ENCODE measurements around the gene CORO1C. TPM values are rescaled to one million over a fixed set of nuclear protein-coding genes. Genes with fewer than 3 reads are reported as not detected.

Gene CORO1C
- polyA plus RNA-seq, 1 donor from 2014 or later: 123 TPM

DNA sequence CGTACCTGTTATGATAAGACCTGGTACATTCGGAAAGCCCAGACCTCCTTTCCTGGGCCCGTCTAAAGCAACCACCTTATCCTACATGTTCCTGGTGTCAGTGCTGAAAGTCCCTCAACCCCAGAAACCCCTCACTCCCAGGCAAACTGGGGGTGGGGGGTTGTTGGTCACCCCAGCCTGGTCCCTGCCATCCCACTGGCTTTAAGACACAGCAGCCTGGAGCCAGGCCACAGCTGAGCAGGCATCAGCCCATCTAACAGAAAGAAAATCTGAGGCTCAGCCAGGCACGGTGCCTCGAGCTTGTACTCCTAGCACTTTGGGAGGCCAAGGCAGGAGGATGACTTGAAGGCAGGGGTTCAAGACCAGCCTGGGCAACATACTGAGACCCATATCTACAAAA is 102.2 kb downstream of the CORO1C start:
- Histone ChIP-seq H4K20me1 (ENCODE audit: insufficient read depth) (no peaks in the 10 kb centered on the region), H3K9ac (ENCODE audit: low read length) (no peak overlapping the region), H3K9me3 (ENCODE audit: low read length) (no peaks in the 10 kb centered on the region), H3K27me3 (ENCODE audit: insufficient read depth, low read depth, low read length) (no peaks in the 10 kb centered on the region), H2AFZ (ENCODE audit: low read depth, low read length) (no peak overlapping the region), H3K4me2 (ENCODE audit: low read length) (no peak overlapping the region), H3K4me3 (ENCODE audit: low read length) (no peak overlapping the region), H3K27ac (ENCODE audit: low read length) (no peak overlapping the region), H3K79me2 (replicated peaks; ENCODE audit: insufficient read depth, low read length) (no peaks in the 10 kb centered on the region), H3K36me3 (ENCODE audit: insufficient read depth, low read length) (no peaks in the 10 kb centered on the region), H3F3A (ENCODE audit: insufficient read depth, low read length, poor library complexity, severe bottlenecking) (no peaks in the 10 kb centered on the region), H3K9me2 (ENCODE audit: insufficient read depth, low read length) (no peaks in the 10 kb centered on the region)
- TF ChIP-seq, protein P1, sequence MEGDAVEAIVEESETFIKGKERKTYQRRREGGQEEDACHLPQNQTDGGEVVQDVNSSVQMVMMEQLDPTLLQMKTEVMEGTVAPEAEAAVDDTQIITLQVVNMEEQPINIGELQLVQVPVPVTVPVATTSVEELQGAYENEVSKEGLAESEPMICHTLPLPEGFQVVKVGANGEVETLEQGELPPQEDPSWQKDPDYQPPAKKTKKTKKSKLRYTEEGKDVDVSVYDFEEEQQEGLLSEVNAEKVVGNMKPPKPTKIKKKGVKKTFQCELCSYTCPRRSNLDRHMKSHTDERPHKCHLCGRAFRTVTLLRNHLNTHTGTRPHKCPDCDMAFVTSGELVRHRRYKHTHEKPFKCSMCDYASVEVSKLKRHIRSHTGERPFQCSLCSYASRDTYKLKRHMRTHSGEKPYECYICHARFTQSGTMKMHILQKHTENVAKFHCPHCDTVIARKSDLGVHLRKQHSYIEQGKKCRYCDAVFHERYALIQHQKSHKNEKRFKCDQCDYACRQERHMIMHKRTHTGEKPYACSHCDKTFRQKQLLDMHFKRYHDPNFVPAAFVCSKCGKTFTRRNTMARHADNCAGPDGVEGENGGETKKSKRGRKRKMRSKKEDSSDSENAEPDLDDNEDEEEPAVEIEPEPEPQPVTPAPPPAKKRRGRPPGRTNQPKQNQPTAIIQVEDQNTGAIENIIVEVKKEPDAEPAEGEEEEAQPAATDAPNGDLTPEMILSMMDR (IDR thresholded peaks at IDR 0.05; ENCODE audit: poor library complexity, severe bottlenecking): no peak
- TF ChIP-seq RAD21 (conservative IDR thresholded peaks at IDR 0.05) (no peak), MXI1 (conservative IDR thresholded peaks at IDR 0.05; ENCODE audit: poor library complexity, severe bottlenecking) (no peak), EZH2 (IDR thresholded peaks at IDR 0.05; ENCODE audit: borderline replicate concordance, insufficient read depth, low read length, poor library complexity, severe bottlenecking) (no peak), TAF1 (IDR thresholded peaks at IDR 0.05; ENCODE audit: low read depth) (no peak), EP300 (conservative IDR thresholded peaks at IDR 0.05; ENCODE audit: poor library complexity, severe bottlenecking) (no peak), POLR2AphosphoS5 (IDR thresholded peaks at IDR 0.05) (no peak), SMC3 (conservative IDR thresholded peaks at IDR 0.05; ENCODE audit: poor library complexity) (no peak)
- TF ChIP-seq, protein P2, sequence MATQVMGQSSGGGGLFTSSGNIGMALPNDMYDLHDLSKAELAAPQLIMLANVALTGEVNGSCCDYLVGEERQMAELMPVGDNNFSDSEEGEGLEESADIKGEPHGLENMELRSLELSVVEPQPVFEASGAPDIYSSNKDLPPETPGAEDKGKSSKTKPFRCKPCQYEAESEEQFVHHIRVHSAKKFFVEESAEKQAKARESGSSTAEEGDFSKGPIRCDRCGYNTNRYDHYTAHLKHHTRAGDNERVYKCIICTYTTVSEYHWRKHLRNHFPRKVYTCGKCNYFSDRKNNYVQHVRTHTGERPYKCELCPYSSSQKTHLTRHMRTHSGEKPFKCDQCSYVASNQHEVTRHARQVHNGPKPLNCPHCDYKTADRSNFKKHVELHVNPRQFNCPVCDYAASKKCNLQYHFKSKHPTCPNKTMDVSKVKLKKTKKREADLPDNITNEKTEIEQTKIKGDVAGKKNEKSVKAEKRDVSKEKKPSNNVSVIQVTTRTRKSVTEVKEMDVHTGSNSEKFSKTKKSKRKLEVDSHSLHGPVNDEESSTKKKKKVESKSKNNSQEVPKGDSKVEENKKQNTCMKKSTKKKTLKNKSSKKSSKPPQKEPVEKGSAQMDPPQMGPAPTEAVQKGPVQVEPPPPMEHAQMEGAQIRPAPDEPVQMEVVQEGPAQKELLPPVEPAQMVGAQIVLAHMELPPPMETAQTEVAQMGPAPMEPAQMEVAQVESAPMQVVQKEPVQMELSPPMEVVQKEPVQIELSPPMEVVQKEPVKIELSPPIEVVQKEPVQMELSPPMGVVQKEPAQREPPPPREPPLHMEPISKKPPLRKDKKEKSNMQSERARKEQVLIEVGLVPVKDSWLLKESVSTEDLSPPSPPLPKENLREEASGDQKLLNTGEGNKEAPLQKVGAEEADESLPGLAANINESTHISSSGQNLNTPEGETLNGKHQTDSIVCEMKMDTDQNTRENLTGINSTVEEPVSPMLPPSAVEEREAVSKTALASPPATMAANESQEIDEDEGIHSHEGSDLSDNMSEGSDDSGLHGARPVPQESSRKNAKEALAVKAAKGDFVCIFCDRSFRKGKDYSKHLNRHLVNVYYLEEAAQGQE (IDR thresholded peaks at IDR 0.05; ENCODE audit: borderline replicate concordance): no peak

DNA sequence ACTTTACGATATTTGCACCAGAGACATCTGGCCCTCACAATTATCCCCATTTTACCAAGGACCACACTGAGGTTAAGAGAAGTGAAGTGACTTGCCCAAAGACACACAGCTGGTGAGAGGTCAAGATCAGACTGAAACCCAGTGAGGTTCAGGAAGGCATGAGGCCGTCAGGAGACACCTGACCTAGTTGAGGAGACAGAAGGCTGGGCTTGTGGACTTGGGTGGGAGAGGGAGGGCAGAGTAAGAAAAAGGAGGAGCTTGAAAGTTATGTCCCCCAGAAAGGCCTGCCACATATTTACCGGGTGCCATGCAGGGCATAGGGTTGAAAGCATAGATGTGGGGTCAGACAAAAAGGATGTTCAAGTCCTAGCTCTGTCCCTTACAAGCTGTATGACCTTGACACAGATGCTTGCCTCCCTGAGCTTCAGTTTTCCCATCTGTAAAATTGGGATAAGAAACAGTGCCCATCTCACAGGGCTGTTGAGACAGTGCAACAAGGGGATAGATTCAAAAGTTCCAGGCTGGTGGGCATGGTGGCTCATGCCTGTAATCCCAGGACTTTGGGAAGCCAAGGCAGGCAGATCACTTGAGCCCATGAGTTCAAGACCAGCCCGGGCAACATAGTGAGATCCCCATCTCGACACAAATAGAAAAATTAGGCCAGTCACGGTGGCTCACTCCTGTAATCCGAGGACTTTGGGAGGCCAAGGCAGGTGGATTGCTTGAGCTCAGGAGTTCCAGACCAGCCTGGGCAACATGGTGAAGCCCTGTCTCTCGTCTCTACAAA is 104.0 kb downstream of the CORO1C start:
- H2AFZ ChIP-seq (ENCODE audit: low read depth, low read length): no peak overlapping the region
- H3K27ac ChIP-seq (ENCODE audit: low read length): no peak overlapping the region
- H3K79me2 ChIP-seq (replicated peaks; ENCODE audit: insufficient read depth, low read length): no peaks in the 10 kb centered on the region

More for the DNA sequence above, 104.0 kb downstream of the CORO1C start:
- H3K4me2 ChIP-seq (ENCODE audit: low read length): no peak overlapping the region
- no peaks in the 10 kb centered on the region for H3K9me2 ChIP-seq (ENCODE audit: insufficient read depth, low read length)
- no peaks in the 10 kb centered on the region for H3K9me3 ChIP-seq (ENCODE audit: low read length)
- TF ChIP-seq RAD21 (conservative IDR thresholded peaks at IDR 0.05) (no peak), SMC3 (conservative IDR thresholded peaks at IDR 0.05; ENCODE audit: poor library complexity) (no peak), MXI1 (conservative IDR thresholded peaks at IDR 0.05; ENCODE audit: poor library complexity, severe bottlenecking) (no peak), EP300 (conservative IDR thresholded peaks at IDR 0.05; ENCODE audit: poor library complexity, severe bottlenecking) (no peak), TAF1 (IDR thresholded peaks at IDR 0.05; ENCODE audit: low read depth) (no peak), POLR2AphosphoS5 (IDR thresholded peaks at IDR 0.05) (no peak), EZH2 (IDR thresholded peaks at IDR 0.05; ENCODE audit: borderline replicate concordance, insufficient read depth, low read length, poor library complexity, severe bottlenecking) (no peak)
- TF ChIP-seq, protein P2 (IDR thresholded peaks at IDR 0.05; ENCODE audit: borderline replicate concordance): no peak
- TF ChIP-seq, protein P1 (IDR thresholded peaks at IDR 0.05; ENCODE audit: poor library complexity, severe bottlenecking): no peak
- no peaks in the 10 kb centered on the region for H3K27me3 ChIP-seq (ENCODE audit: insufficient read depth, low read depth, low read length)
- no peak overlapping the region for H3K4me3 ChIP-seq (ENCODE audit: low read length)
- no peaks in the 10 kb centered on the region for H4K20me1 ChIP-seq (ENCODE audit: insufficient read depth)
- H3K9ac ChIP-seq (ENCODE audit: low read length): no peak overlapping the region
- no peaks in the 10 kb centered on the region for H3F3A ChIP-seq (ENCODE audit: insufficient read depth, low read length, poor library complexity, severe bottlenecking)
- no peaks in the 10 kb centered on the region for H3K36me3 ChIP-seq (ENCODE audit: insufficient read depth, low read length)
